Ovary (tissue), 3 donors: ENCODE results near the gene SLC12A9.

Experiments used
- POLR2A ChIP-seq: fragments of 450-650 bp; IDR thresholded peaks from one replicate; pipeline ENCODE4 v1.6.1; 2017; ENCODE audit warnings: antibody characterized with exemption, mild to moderate bottlenecking, moderate library complexity
- TF ChIP-seq, protein P1 (sequence below), 3 donors: fragments of 450-650 bp in 2 of 3; fragments of 200-600 bp in 1 of 3; IDR thresholded peaks; one replicate each; pipeline versions ENCODE4 v1.5.1 to v1.8.0; 2016 to 2022; ENCODE audit warnings: antibody characterized with exemption in 3 of 3, mild to moderate bottlenecking in 1 of 3
- donor health status: DM: no; HTN: no; CAD: no.

DNA sequence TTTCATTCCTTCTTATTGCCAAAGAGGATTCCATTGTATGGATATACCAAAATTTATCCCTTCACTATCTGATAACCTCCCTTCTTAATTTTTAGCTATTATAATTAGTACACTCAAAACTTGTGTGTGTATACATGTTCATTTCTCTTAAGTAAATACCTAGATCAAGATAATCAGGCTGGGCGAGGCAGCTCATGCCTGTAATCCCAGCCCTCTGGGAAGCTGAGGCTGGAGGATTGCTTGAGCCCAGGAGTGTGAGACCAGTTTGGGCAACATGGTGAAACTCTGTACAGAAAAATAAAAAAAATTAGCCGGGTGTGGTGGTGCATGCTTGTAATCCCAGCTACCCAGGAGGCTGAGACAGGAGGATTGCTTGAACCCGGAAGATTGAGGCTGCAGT lies 59.0 kb downstream of the SLC12A9 start:
- TF ChIP-seq POLR2A: no peak
- TF ChIP-seq, protein P1, sequence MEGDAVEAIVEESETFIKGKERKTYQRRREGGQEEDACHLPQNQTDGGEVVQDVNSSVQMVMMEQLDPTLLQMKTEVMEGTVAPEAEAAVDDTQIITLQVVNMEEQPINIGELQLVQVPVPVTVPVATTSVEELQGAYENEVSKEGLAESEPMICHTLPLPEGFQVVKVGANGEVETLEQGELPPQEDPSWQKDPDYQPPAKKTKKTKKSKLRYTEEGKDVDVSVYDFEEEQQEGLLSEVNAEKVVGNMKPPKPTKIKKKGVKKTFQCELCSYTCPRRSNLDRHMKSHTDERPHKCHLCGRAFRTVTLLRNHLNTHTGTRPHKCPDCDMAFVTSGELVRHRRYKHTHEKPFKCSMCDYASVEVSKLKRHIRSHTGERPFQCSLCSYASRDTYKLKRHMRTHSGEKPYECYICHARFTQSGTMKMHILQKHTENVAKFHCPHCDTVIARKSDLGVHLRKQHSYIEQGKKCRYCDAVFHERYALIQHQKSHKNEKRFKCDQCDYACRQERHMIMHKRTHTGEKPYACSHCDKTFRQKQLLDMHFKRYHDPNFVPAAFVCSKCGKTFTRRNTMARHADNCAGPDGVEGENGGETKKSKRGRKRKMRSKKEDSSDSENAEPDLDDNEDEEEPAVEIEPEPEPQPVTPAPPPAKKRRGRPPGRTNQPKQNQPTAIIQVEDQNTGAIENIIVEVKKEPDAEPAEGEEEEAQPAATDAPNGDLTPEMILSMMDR (IDR thresholded peaks at IDR 0.05): no peak
